Stimulated activated CD4-positive, alpha-beta T cell treated with anti-CD3 and anti-CD28 coated beads, TNF-alpha, amount 100 ng/mL, for 24 hours (primary cell): ENCODE measurements around the gene CACNB4.

Experiments used
- DNase-seq, 3 experiments: peaks; one replicate each; pipeline ENCODE4 v3.0.0-alpha.2; 2020; ENCODE audit warnings: low read depth in 3 of 3

Gene CACNB4

GRCh38 chr2:151975460-151976414 is 123.1 kb downstream of the CACNB4 start:
- DNase-seq = no peak

GRCh38 chr2:151974988-151975387 is 123.9 kb downstream of the CACNB4 start:
- DNase-seq = no peak

GRCh38 chr2:151973901-151974199 is 125.0 kb downstream of the CACNB4 start:
- no peak for DNase-seq

- DNase-seq = no peak
Observed at GRCh38 chr2:151973013-151973900, 125.6 kb downstream of the CACNB4 start.

GRCh38 chr2:151972241-151973012 is 126.4 kb downstream of the CACNB4 start:
- no peak for DNase-seq

- no peak for DNase-seq
Observed at GRCh38 chr2:151971301-151972051, 127.4 kb downstream of the CACNB4 start.

GRCh38 chr2:151968770-151969470 is 129.9 kb downstream of the CACNB4 start:
- no peak for DNase-seq

GRCh38 chr2:151967829-151968722 is 130.8 kb downstream of the CACNB4 start:
- no peak for DNase-seq

- DNase-seq = no peak
Observed at GRCh38 chr2:151965884-151966283, 133.0 kb downstream of the CACNB4 start.

GRCh38 chr2:151961558-151961957 is 137.3 kb downstream of the CACNB4 start:
- DNase-seq = no peak

- DNase-seq = no peak
Observed at GRCh38 chr2:151959238-151959637, 139.6 kb downstream of the CACNB4 start.

GRCh38 chr2:151953467-151953866 is 145.4 kb downstream of the CACNB4 start:
- no peak for DNase-seq

- DNase-seq = no peak
Observed at GRCh38 chr2:151952691-151953456, 146.0 kb downstream of the CACNB4 start.

- DNase-seq = no peak
Observed at GRCh38 chr2:151947813-151948165, 151.1 kb downstream of the CACNB4 start.

GRCh38 chr2:151946899-151947812 is 151.7 kb downstream of the CACNB4 start:
- no peak for DNase-seq

GRCh38 chr2:151946250-151946884 is 152.5 kb downstream of the CACNB4 start:
- DNase-seq = no peak

- no peak for DNase-seq
Observed at GRCh38 chr2:151945602-151946001, 153.2 kb downstream of the CACNB4 start.
